Trophoblast cell (in vitro differentiated cells and primary cell): Measurements from ENCODE around the gene TENM3.

ENCODE experiments used
- DNase-seq, 2 donors: peaks; one replicate each; pipeline ENCODE4 v3.0.0-alpha.2; 2016
- H2AFZ ChIP-seq: 2 replicates; pipeline ENCODE4 v1.6.1; 2013; ENCODE audit warnings: low read length, moderate library complexity, mild to moderate bottlenecking; ENCODE audit not compliant: insufficient read depth, poor library complexity
- H2AK5ac ChIP-seq: 2 replicates; pipeline ENCODE4 v1.6.1; 2013; ENCODE audit warnings: mild to moderate bottlenecking, low read length
- H2BK120ac ChIP-seq: 2 replicates; pipeline ENCODE4 v1.6.1; 2013; ENCODE audit warnings: low read length, mild to moderate bottlenecking, moderate library complexity; ENCODE audit not compliant: insufficient read depth, poor library complexity
- H2BK12ac ChIP-seq: 2 replicates; pipeline ENCODE4 v1.6.1; 2013; ENCODE audit warnings: mild to moderate bottlenecking, low read length, moderate library complexity
- H2BK5ac ChIP-seq: 2 replicates; pipeline ENCODE4 v1.6.1; 2013; ENCODE audit warnings: low read length, low read depth, moderate library complexity, mild to moderate bottlenecking; ENCODE audit not compliant: poor library complexity
- H3K14ac ChIP-seq: 2 replicates; pipeline ENCODE4 v1.6.1; 2013; ENCODE audit warnings: mild to moderate bottlenecking, low read length
- H3K18ac ChIP-seq: 2 replicates; pipeline ENCODE4 v1.6.1; 2013; ENCODE audit warnings: mild to moderate bottlenecking, low read length
- H3K23ac ChIP-seq: 2 replicates; pipeline ENCODE4 v1.6.1; 2013; ENCODE audit warnings: low read length
- H3K27ac ChIP-seq: 2 replicates; pipeline ENCODE4 v1.5.1; 2013; ENCODE audit warnings: low read depth, mild to moderate bottlenecking, inconsistent platforms, low read length, moderate library complexity
- H3K27me3 ChIP-seq: 2 replicates; pipeline ENCODE4 v1.6.1; 2013; ENCODE audit warnings: inconsistent platforms, mild to moderate bottlenecking, low read length, moderate library complexity; ENCODE audit not compliant: insufficient read depth
- H3K36me3 ChIP-seq, 2 experiments: 1 replicate in 1 of 2; 2 replicates in 1 of 2; pipeline ENCODE4 v1.6.1; 2013; ENCODE audit warnings: low read length in 2 of 2, mild to moderate bottlenecking in 2 of 2, moderate library complexity in 1 of 2; ENCODE audit not compliant: insufficient read depth in 2 of 2, control insufficient read depth in 1 of 2
- H3K4ac ChIP-seq: 2 replicates; pipeline ENCODE4 v1.6.1; 2013; ENCODE audit warnings: low read depth, mild to moderate bottlenecking, low read length, moderate library complexity
- H3K4me1 ChIP-seq, 2 experiments: 1 replicate in 1 of 2; 2 replicates in 1 of 2; pipeline ENCODE4 v1.6.1; 2013; ENCODE audit warnings: low read length in 2 of 2, mild to moderate bottlenecking in 2 of 2, moderate library complexity in 1 of 2; ENCODE audit not compliant: insufficient read depth in 2 of 2, control insufficient read depth in 1 of 2
- H3K4me2 ChIP-seq: 2 replicates; pipeline ENCODE4 v1.6.1; 2013; ENCODE audit warnings: inconsistent platforms, mild to moderate bottlenecking, low read length, moderate library complexity
- H3K4me3 ChIP-seq: 2 replicates; pipeline ENCODE4 v1.5.1; 2013; ENCODE audit warnings: mild to moderate bottlenecking, low read depth, low read length, inconsistent platforms
- H3K79me1 ChIP-seq: one replicate; pipeline ENCODE4 v1.6.1; 2013; ENCODE audit warnings: low read length
- H3K79me2 ChIP-seq: 2 replicates; pipeline ENCODE4 v1.6.1; 2013; ENCODE audit warnings: low read length, mild to moderate bottlenecking; ENCODE audit not compliant: control insufficient read depth, insufficient read depth, poor library complexity
- H3K9ac ChIP-seq: 2 replicates; pipeline ENCODE4 v1.6.1; 2013; ENCODE audit warnings: mild to moderate bottlenecking, low read length
- H3K9me3 ChIP-seq: 2 replicates; pipeline ENCODE4 v1.6.1; 2013; ENCODE audit warnings: low read depth, mild to moderate bottlenecking, control low read depth, inconsistent platforms, low read length; ENCODE audit not compliant: insufficient read depth
- H4K12ac ChIP-seq: 2 replicates; pipeline ENCODE4 v1.6.1; 2013; ENCODE audit warnings: low read depth, mild to moderate bottlenecking, low read length, moderate library complexity
- H4K8ac ChIP-seq: 2 replicates; pipeline ENCODE4 v1.6.1; 2013; ENCODE audit warnings: low read depth, mild to moderate bottlenecking, low read length, moderate library complexity
- H4K91ac ChIP-seq: one replicate; pipeline ENCODE4 v1.6.1; 2013; ENCODE audit warnings: low read depth, mild to moderate bottlenecking, low read length, moderate library complexity
- WGBS: extraction: QIAGEN DNeasy Blood & Tissue Kit; methylation state at CpG from one replicate; pipeline ENCODE4 v1.1.7; 2013; ENCODE audit warnings: missing lambda C conversion rate; ENCODE audit not compliant: insufficient read length, insufficient coverage; ENCODE audit errors: extremely low coverage; 5-methylcytosine and 5-hydroxymethylcytosine counted together

TENM3 gene

GRCh38 chr4:182426901-182427300 lies 183.7 kb downstream of the TENM3 start:
- Histone ChIP-seq H3K9ac (no peak overlapping the region), H3K27ac (no peak overlapping the region), H3K36me3 (peaks cover 0 to 3% of the 10 kb centered on the region in 2 experiments), H3K27me3 (no peaks in the 10 kb centered on the region), H3K4me3 (no peak overlapping the region), H2AK5ac (no peak overlapping the region), H3K9me3 (no peaks in the 10 kb centered on the region), H3K4me1 (no peaks in the 10 kb centered on the region), H2BK120ac (no peak overlapping the region), H2AFZ (no peak overlapping the region), H3K79me2 (no peaks in the 10 kb centered on the region), H2BK12ac (no peak overlapping the region), H3K18ac (no peak overlapping the region), H3K79me1 (no peaks in the 10 kb centered on the region), H3K4me2 (no peak overlapping the region), H3K4ac (no peak overlapping the region), H4K8ac (no peak overlapping the region), H4K12ac (no peak overlapping the region), H4K91ac (no peak overlapping the region), H2BK5ac (no peak overlapping the region), H3K14ac (no peak overlapping the region), H3K23ac (no peak overlapping the region)
- WGBS: no CpG with 5 or more reads among the region's 1 CpG
- no peak for DNase-seq

DNA sequence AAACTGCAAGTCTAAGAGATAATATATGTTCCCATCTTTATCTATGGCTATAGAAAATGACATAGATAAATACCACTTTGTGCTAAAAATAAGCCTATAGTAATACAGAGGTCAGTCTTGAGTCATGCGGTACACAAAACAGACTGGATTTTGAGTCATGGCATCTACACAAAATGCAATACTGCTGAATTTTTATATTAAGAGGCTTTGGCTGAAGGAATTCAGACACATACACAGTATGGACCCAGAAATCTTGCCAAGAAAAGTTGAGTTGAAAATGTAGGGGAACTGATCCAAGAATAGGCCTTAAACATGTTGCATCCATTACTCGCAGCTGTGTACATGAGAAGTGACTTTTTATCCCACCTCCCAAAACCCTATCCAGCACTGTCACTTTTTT lies 184.4 kb downstream of the TENM3 start:
- Histone ChIP-seq H2BK12ac (no peak overlapping the region), H3K27ac (no peak overlapping the region), H3K4me2 (no peak overlapping the region), H3K36me3 (peaks cover 0 to 3% of the 10 kb centered on the region in 2 experiments), H3K4me1 (no peaks in the 10 kb centered on the region), H3K79me2 (no peaks in the 10 kb centered on the region), H4K12ac (no peak overlapping the region), H2AFZ (no peak overlapping the region), H3K9ac (no peak overlapping the region), H3K4me3 (no peak overlapping the region), H2BK120ac (no peak overlapping the region), H4K91ac (no peak overlapping the region), H3K23ac (no peak overlapping the region), H3K18ac (no peak overlapping the region), H3K14ac (no peak overlapping the region), H3K79me1 (no peaks in the 10 kb centered on the region), H2AK5ac (no peak overlapping the region), H4K8ac (no peak overlapping the region), H3K4ac (no peak overlapping the region), H2BK5ac (no peak overlapping the region), H3K9me3 (no peaks in the 10 kb centered on the region), H3K27me3 (no peaks in the 10 kb centered on the region)
- WGBS: no CpG with 5 or more reads among the region's 2 CpGs
- DNase-seq: no peak

GRCh38 chr4:182429896-182430295 lies 186.7 kb downstream of the TENM3 start:
- Histone ChIP-seq H4K8ac (no peak overlapping the region), H2BK5ac (no peak overlapping the region), H2BK120ac (no peak overlapping the region), H3K9ac (no peak overlapping the region), H3K23ac (no peak overlapping the region), H2AFZ (no peak overlapping the region), H3K4me2 (no peak overlapping the region), H4K91ac (no peak overlapping the region), H3K14ac (no peak overlapping the region), H2BK12ac (no peak overlapping the region), H3K27me3 (no peaks in the 10 kb centered on the region), H3K18ac (no peak overlapping the region), H3K27ac (no peak overlapping the region), H2AK5ac (no peak overlapping the region), H3K4ac (no peak overlapping the region), H3K4me3 (no peak overlapping the region), H3K4me1 (no peaks in the 10 kb centered on the region), H4K12ac (no peak overlapping the region), H3K36me3 (peaks cover 0 to 3% of the 10 kb centered on the region in 2 experiments), H3K9me3 (no peaks in the 10 kb centered on the region), H3K79me2 (no peaks in the 10 kb centered on the region), H3K79me1 (no peaks in the 10 kb centered on the region)
- no CpG with 5 or more reads among the region's 8 CpGs for WGBS
- no peak for DNase-seq

DNA sequence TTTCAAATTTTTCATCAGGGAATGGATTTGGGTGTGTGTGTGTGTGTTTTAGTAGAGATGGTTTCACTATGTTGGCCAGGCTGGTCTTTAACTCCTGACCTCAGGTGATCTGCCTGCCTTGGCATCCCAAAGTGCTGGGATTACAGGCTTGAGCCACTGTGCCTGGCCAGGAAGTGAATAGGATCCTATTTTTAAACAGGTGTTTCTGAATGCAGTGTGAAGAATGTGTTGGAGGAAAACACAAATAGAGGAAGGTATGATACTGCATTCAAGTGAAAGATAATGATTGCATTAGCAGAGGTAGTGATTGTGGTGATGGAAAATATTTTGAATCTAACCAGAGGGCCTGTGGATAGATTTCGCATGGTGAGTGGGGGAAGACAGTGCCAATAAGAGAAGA lies 189.6 kb downstream of the TENM3 start:
- no peak overlapping the region for H2AFZ ChIP-seq
- H3K4me2 ChIP-seq: no peak overlapping the region
- H4K91ac ChIP-seq: no peak overlapping the region
- H3K79me2 ChIP-seq: no peaks in the 10 kb centered on the region
- H3K23ac ChIP-seq: no peak overlapping the region
- H3K27ac ChIP-seq: no peak overlapping the region
- H3K9ac ChIP-seq: no peak overlapping the region
- no peak overlapping the region for H2AK5ac ChIP-seq
- H4K8ac ChIP-seq: no peak overlapping the region
- H3K79me1 ChIP-seq: no peaks in the 10 kb centered on the region
- no peak overlapping the region for H2BK5ac ChIP-seq
- no peak overlapping the region for H4K12ac ChIP-seq
- no peak for DNase-seq
- H3K27me3 ChIP-seq: no peaks in the 10 kb centered on the region
- H3K4ac ChIP-seq: no peak overlapping the region
- H3K4me3 ChIP-seq: no peak overlapping the region
- peaks cover 2 to 4% of the 10 kb centered on the region in 2 experiments for H3K36me3 ChIP-seq
- no peaks in the 10 kb centered on the region for H3K4me1 ChIP-seq
- no peak overlapping the region for H3K18ac ChIP-seq
- H2BK12ac ChIP-seq: no peak overlapping the region
- H3K9me3 ChIP-seq: no peaks in the 10 kb centered on the region
- WGBS: no CpG with 5 or more reads among the region's 1 CpG
- H2BK120ac ChIP-seq: no peak overlapping the region
- no peak overlapping the region for H3K14ac ChIP-seq
